ENCODE data around the gene PTPN2. TPM values are rescaled to one million over a fixed set of nuclear protein-coding genes. Genes with fewer than 3 reads are reported as not detected.
"Not testable (repeated sequence)": the region's sequence is repeated elsewhere in the genome, so short reads cannot be mapped to it uniquely, and the experiment has no call there.

Gene PTPN2
- polyA plus RNA-seq, 3 donors = 27.6 to 32.4 (median 28.3) TPM

- no peak overlapping the region for H3K27ac ChIP-seq (ENCODE audit: low read depth, low read length)
- WGBS, 3 donors = 96 to 100% (median 100%) methylated on average over 1 of the region's 1 CpG
Measured at GRCh38 chr18:12802538-12802937, 81.5 kb downstream of the PTPN2 start.

DNA sequence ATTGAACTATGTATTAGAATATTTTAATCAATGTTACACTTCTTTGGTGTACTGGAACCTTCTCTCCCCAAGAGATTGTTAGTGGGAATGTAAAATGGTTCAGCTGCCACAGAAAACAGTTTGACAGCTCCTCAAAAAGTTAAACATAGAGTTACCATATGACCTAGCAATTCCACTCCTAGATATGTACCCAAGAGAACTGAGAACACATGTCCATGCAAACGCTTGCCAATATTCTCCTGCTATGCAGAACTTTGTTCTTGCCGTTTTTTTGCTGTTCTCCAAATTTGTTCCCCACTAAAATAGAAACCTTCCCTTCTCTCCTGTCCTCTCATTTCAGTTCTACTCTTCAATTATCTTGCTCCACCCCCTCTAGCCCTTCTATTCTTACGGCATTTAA, 87.6 kb downstream of the PTPN2 start:
- WGBS, 3 donors = 85 to 93% (median 90%) methylated on average over 3 of the region's 3 CpGs
- no peak overlapping the region for H3K27ac ChIP-seq (ENCODE audit: low read depth, low read length)

DNA sequence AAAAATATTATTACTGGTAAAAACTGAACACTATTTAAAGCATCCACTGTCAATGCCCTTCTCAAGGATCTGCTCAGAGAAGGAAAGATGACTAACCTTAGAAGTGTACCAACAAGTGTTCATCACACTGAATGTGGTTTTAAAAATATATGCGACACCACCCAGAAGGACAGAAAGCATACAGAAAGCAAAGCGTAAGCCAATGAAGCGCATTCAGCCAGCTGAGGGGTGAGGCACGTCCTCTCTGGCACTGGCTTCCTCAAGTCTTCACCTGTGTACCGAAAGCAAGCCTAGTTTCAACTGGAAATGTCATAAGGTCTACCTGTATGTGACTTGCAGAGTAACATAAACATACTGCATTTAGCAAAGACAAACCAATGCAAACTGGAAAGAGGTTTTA, 92.4 kb downstream of the PTPN2 start:
- no peak overlapping the region for H3K27ac ChIP-seq (ENCODE audit: low read depth, low read length)
- 95 to 96% (median 96%) methylated on average over 5 of the region's 5 CpGs for WGBS, 3 donors

DNA sequence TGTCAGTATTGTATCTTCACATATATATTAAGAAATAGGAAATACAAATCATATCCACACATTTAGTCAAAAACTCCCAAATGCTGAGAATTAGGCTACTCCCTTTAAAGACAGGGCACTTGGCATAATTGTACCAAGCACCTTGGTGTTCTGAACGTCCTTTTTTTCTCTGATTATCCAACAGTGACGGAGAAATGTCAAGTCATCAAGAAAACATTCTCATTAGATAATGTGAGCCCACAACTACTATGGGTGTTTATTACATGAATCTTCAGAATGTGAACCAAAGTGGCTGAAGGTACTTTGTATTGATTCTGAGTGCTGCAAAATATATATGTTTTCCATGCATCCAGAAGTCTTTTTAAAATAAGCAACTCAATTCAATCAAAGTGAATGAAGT, 97.4 kb downstream of the PTPN2 start:
- no peak overlapping the region for H3K27ac ChIP-seq (ENCODE audit: low read depth, low read length)
- 88 to 98% (median 88%) methylated on average over 2 of the region's 2 CpGs for WGBS, 3 donors

GRCh38 chr18:12783524-12783923, 100.5 kb downstream of the PTPN2 start:
- 86 to 92% (median 91%) methylated on average over 8 of the region's 8 CpGs for whole genome bisulfite sequencing, 3 donors

GRCh38 chr18:12782521-12782920, 101.5 kb downstream of the PTPN2 start:
- no peak overlapping the region for H3K27ac ChIP-seq (ENCODE audit: low read depth, low read length)
- WGBS, 3 donors = 70 to 83% (median 78%) methylated on average over 6 of the region's 6 CpGs

More at GRCh38 chr18:12783524-12783923, 100.5 kb downstream of the PTPN2 start:
- H3K27ac ChIP-seq (ENCODE audit: low read depth, low read length) = no peak overlapping the region

DNA sequence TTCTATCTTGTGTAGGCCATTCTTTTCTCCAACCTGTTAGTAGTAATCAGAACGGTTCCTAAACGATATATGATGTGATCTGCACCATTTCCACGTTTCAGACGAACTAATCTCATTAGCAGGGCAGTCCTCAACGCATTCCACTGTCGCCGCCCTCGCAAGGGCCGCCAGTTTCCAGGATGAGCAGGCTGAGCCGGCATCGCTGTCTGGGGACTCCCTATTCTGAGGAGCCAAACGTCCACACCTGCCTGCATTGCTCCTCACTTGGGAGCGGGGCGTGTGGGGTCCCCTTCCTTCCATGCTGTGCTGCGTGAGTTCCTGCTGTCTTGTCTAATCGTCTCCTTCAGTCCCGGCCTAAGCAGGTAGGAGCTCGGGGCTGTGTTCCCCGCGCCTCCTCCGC, 104.6 kb downstream of the PTPN2 start:
- 90 to 93% (median 91%) methylated on average over 21 of the region's 21 CpGs for WGBS, 3 donors
- no peak overlapping the region for H3K27ac ChIP-seq (ENCODE audit: low read depth, low read length)

DNA sequence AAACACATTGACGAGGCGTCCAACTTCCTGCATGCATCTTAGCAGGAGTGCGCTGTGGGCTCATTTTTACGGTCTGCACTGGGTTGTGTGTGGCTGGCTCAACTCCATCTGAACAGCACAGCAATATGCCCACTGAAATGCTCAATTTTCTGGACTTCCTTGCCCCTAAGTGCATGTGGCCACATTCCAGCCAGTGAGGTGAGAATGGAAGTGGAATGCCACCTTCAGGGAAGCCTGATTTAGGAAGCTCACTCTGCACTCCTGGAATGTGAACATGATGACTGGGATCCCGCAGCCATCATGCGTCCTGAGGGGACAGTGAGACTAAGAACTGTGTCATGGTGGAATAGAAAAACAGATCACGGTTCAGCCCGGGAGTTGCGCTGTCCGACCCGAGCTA, 105.0 kb downstream of the PTPN2 start:
- 95 to 97% (median 96%) methylated on average over 11 of the region's 11 CpGs for WGBS, 3 donors
- no peak overlapping the region for H3K27ac ChIP-seq (ENCODE audit: low read depth, low read length)

GRCh38 chr18:12777500-12777944, 106.5 kb downstream of the PTPN2 start:
- WGBS, 3 donors = 74 to 84% (median 83%) methylated on average over 29 to 39 of the region's 39 CpGs
- no peak overlapping the region for H3K27ac ChIP-seq (ENCODE audit: low read depth, low read length)

- H3K27ac ChIP-seq (ENCODE audit: low read depth, low read length) = no peak overlapping the region
- 76 to 83% (median 83%) methylated on average over 47 to 54 of the region's 54 CpGs for WGBS, 3 donors
Measured at GRCh38 chr18:12776821-12777471, 107.1 kb downstream of the PTPN2 start.

- not testable (repeated sequence) for H3K27ac ChIP-seq (ENCODE audit: low read depth, low read length)
- 94 to 97% (median 95%) methylated on average over 7 of the region's 7 CpGs for WGBS, 3 donors
Measured at GRCh38 chr18:12776415-12776814, 107.6 kb downstream of the PTPN2 start.

GRCh38 chr18:12774982-12775381, 109.1 kb downstream of the PTPN2 start:
- 84 to 87% (median 85%) methylated on average over 9 of the region's 9 CpGs for WGBS, 3 donors

GRCh38 chr18:12773369-12773768, 110.7 kb downstream of the PTPN2 start:
- WGBS, 3 donors = 79 to 87% (median 84%) methylated on average over 5 of the region's 5 CpGs
- H3K27ac ChIP-seq (ENCODE audit: low read depth, low read length) = no peak overlapping the region

More at GRCh38 chr18:12774982-12775381, 109.1 kb downstream of the PTPN2 start:
- no peak overlapping the region for H3K27ac ChIP-seq (ENCODE audit: low read depth, low read length)

- no peak overlapping the region for H3K27ac ChIP-seq (ENCODE audit: low read depth, low read length)
- 65 to 78% (median 75%) methylated on average over 6 of the region's 6 CpGs for WGBS, 3 donors
Measured at GRCh38 chr18:12772111-12772510, 111.9 kb downstream of the PTPN2 start.

DNA sequence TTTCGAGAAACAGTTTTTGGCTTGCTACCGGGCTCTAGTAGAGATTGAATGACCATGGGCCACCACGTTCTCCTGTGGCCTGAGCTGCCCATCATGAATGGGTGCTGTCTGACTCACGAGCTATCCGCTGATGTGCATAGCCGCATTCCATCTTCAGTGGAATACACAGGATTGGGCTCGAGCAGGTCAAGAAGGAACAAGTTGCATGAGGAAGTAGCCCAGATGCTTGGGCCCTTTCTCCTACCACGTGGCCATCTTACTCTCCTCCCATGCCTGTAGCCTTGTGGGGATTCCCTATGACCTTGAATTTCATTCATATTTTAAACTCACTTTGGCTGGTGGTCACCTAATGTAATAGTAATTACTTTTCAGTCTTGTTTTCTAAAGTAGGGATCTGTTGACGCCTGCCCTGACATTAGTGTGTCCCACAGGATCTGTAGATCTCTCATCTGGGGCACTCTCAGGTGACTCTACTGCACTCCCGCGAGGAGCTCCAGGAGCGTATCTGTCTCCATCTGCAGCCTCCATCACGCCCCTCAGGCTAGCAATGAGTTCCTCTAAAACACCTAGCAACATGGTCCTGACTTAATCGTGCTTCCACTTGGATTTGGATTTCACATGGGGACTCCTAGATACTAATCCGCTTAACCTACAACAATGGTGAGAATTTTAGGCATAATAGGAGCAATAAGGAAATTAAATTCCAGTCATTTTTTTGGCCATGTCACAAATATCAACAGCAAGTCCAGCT, 113.4 kb downstream of the PTPN2 start:
- 88 to 93% (median 88%) methylated on average over 15 of the region's 15 CpGs for WGBS, 3 donors
- no peak overlapping the region for H3K27ac ChIP-seq (ENCODE audit: low read depth, low read length)

GRCh38 chr18:12769644-12770440, 114.2 kb downstream of the PTPN2 start:
- 78 to 87% (median 80%) methylated on average over 4 of the region's 4 CpGs for WGBS, 3 donors

DNA sequence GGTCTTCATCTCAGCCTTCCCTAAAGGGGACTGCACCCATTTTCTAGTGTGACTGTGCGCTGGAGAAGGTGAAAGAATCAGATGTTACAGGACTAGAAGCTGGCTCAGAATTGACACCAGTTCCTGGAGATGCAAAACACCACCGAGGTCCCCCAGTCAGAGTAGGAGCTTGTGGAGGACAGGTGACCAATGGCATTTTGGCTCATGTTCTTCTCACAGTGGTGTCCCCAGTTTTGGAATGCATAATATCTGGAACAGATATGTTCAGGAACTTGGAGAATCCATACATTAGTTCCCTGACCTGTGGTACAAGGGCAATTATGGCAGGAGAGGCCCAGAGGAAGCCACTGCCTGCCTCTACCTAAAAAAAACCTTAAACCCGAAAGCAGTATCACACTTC, 114.9 kb downstream of the PTPN2 start:
- 78 to 95% (median 95%) methylated on average over 3 of the region's 3 CpGs for WGBS, 3 donors

More at GRCh38 chr18:12769644-12770440, 114.2 kb downstream of the PTPN2 start:
- no peak overlapping the region for H3K27ac ChIP-seq (ENCODE audit: low read depth, low read length)

GRCh38 chr18:12768625-12769024, 115.4 kb downstream of the PTPN2 start:
- H3K27ac ChIP-seq (ENCODE audit: low read depth, low read length) = no peak overlapping the region
- 83 to 88% (median 84%) methylated on average over 3 of the region's 3 CpGs for WGBS, 3 donors

More for the DNA sequence above, 114.9 kb downstream of the PTPN2 start:
- no peak overlapping the region for H3K27ac ChIP-seq (ENCODE audit: low read depth, low read length)
